Measurements from ENCODE around the gene VDR.
"Not testable (repeated sequence)": the region's sequence is repeated elsewhere in the genome, so short reads cannot be mapped to it uniquely, and the experiment has no call there.

VDR gene

GRCh38 chr12:47849261-47849660, 55.5 kb downstream of the VDR start:
- no peak for DNase-seq (ENCODE audit: low spot score)
- Histone ChIP-seq H3K4me3 (no peak overlapping the region), H3K27ac (no peak overlapping the region)
- no peak for TF ChIP-seq CTCF (IDR thresholded peaks at IDR 0.05)

DNA sequence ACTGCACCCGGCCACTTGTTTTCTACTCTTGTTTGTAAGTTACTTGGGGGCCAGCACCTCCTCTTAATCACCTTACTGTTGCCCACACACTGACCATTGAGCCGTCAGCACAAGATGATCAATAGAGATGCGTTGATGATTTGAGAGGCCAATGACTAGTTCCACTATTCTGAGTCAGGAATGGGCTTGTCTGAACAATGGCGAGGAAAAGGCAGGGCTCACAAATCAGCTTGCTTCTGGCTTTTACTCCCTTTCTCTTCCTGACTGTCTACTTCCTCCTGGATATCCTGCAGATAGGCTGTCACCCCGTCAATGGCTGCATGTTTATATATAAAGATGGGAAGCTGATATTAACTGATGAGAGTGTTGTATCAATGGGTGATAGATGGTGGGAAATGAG, 55.9 kb downstream of the VDR start:
- no peak overlapping the region for H3K27ac ChIP-seq
- TF ChIP-seq CTCF (IDR thresholded peaks at IDR 0.05) = no peak

DNA sequence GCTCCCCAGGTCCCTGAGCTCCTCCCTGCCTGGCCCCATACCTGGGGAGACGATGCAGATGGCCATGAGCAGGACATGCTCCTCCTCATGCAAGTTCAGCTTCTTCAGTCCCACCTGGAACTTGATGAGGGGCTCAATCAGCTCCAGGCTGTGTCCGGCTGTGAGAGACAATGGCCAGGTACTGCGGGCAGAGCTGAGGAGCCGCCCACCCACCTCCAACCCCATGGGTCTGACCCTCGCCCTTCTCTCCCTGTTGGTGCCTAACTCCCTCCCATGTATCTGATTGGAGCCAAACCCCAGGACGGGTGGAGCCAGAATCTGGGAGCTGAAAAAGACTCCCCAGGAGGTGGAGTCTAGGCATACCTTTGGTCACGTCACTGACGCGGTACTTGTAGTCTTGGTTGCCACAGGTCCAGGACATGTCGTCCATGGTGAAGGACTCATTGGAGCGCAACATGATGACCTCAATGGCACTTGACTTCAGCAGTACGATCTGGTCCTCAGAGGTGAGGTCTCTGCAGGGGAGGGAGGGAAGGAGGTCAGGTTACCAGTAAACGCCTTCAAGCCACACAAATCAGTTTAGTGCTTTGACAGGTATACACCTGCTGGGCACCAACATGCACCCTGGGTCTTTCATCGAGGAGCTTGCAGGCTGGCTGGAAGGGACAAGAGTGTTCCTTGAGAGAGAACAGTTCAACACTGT, 58.3 kb downstream of the VDR start:
- no peak for DNase-seq (ENCODE audit: low spot score)
- no peak overlapping the region for H3K27ac ChIP-seq
- TF ChIP-seq CTCF (IDR thresholded peaks at IDR 0.05) = no peak

More for the DNA sequence above, 55.9 kb downstream of the VDR start:
- H3K4me3 ChIP-seq = no peak overlapping the region
- no peak for DNase-seq (ENCODE audit: low spot score)

DNA sequence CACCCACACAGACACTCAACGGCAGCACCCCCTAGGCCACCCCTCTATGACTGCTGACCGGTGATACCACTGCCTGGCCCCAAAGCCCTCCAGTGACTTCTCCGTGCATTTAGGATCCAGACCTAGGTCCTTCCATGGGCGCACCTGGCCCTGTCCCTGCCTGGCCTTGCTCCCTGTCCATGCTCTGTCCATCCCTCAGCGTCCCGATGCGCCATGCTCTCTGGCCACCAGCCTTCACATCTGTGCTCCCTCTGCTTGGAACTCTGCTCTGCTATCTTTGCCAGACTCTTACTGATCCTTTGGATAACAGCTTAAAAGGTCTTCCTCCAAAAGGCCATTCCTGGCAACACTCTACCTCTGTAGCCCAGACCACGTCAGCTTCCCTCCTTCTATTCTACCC, 59.7 kb downstream of the VDR start:
- TF ChIP-seq CTCF (IDR thresholded peaks at IDR 0.05) = no peak
- Histone ChIP-seq H3K27ac (no peak overlapping the region), H3K4me3 (no peak overlapping the region)
- DNase-seq (ENCODE audit: low spot score) = no peak

More for the DNA sequence above, 58.3 kb downstream of the VDR start:
- H3K4me3 ChIP-seq = no peak overlapping the region

- DNase-seq (ENCODE audit: low spot score) = no peak
- no peak overlapping the region for H3K4me3 ChIP-seq
- H3K27ac ChIP-seq = no peak overlapping the region
- no peak for TF ChIP-seq CTCF (IDR thresholded peaks at IDR 0.05)
Observed at GRCh38 chr12:47844264-47845019, 60.4 kb downstream of the VDR start.

DNA sequence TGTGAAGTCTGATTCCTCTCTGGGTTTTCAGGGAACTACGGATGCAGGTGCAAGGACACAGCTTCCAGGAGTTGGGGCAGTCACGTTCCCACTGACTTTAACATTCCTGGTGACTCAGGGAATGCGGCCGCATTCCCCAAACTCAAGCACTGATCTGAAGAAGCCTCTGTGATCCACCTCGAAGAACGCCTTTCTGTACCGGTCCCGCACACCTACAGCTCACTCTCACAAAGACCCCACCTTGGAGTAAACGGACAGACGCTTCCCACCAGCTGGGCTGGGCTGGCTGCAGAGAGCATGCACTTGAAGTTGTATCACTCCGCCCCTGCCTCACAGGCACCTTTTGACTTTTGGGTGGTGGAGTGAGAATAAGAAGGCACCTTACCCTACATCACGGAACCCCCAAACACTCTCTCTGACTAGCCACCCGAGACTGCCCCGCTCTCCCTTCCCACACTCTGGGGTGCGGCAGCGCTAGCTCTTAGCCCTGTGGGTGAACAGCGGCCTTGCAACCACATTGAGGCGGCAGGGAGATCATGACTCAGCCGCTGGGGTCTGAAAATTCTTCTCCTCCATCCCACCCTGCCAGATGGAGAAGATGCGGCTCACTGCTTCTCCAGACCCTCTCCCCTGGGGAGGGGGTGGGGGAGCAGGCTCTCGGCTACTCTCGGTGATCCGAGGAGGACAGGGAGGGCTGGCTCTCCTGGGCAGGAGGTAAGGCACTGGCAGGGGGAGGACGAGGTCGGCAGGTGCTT, 61.4 kb downstream of the VDR start:
- no peak overlapping the region for H3K4me3 ChIP-seq
- DNase-seq (ENCODE audit: low spot score) = no peak
- TF ChIP-seq CTCF (IDR thresholded peaks at IDR 0.05) = no peak
- no peak overlapping the region for H3K27ac ChIP-seq

DNA sequence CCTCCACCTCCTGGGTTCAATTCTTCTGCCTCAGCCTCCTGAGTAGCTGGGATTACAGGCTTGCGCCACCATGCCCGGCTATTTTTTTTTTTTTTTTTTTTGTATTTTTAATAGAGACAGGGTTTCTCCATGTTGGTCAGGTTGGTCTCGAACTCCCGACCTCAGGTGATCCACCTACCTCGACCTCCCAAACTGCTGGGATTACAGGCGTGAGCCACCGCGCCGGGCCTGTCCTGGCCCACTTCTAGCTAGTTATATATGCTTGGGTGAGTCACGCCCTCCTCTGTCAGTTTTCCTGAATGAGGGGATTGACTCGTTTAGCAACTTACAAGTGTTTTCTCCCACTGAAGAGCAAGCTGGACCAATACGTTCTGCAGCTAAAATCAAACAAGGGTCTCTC, 62.3 kb downstream of the VDR start:
- DNase-seq (ENCODE audit: low spot score) = not testable (repeated sequence)

More for the DNA sequence above, 62.3 kb downstream of the VDR start:
- H3K4me3 ChIP-seq, H3K27ac ChIP-seq: not testable (repeated sequence)

Measured in coronary artery (tissue), 2 donors.